BLaER1 treated with 17β-estradiol and CSF1 and Interleukin-3, amounts not matched to agents 10 nM and 100 nM (cell line): ENCODE results near the gene CDH4.

Experiments
- H3K27ac ChIP-seq, 11 experiments: shearing (Covaris generic); formaldehyde crosslinking; 2 replicates each; pipeline ENCODE4 v1.8.1; 2022
- H3K27me3 ChIP-seq, 11 experiments: shearing (Covaris generic); formaldehyde crosslinking; 2 replicates each; pipeline ENCODE4 v1.8.1; 2022
- H3K36me3 ChIP-seq, 11 experiments: shearing (Covaris generic); formaldehyde crosslinking; 2 replicates each; pipeline ENCODE4 v1.8.1; 2022
- H3K4me1 ChIP-seq, 10 experiments: shearing (Covaris generic); formaldehyde crosslinking; 2 replicates each; pipeline ENCODE4 v1.8.1; 2022
- H3K4me2 ChIP-seq, 11 experiments: shearing (Covaris generic); formaldehyde crosslinking; 2 replicates each; pipeline ENCODE4 v1.8.1; 2022
- H3K4me3 ChIP-seq, 10 experiments: shearing (Covaris generic); formaldehyde crosslinking; 2 replicates each; pipeline ENCODE4 v1.8.1; 2022
- H3K9ac ChIP-seq, 11 experiments: shearing (Covaris generic); formaldehyde crosslinking; 2 replicates each; pipeline ENCODE4 v1.8.1; 2022
- H3K9me3 ChIP-seq, 11 experiments: shearing (Covaris generic); formaldehyde crosslinking; replicated peaks in 1 of 11; 2 replicates each; pipeline ENCODE4 v1.8.1; 2022
- H4K20me1 ChIP-seq, 11 experiments: shearing (Covaris generic); formaldehyde crosslinking; 2 replicates each; pipeline ENCODE4 v1.8.1; 2022
- Cebpa-rat ChIP-seq, 11 experiments: shearing (Covaris generic); IDR thresholded peaks; 2 replicates each; pipeline ENCODE4 v1.8.1; 2022

The CDH4 gene

DNA sequence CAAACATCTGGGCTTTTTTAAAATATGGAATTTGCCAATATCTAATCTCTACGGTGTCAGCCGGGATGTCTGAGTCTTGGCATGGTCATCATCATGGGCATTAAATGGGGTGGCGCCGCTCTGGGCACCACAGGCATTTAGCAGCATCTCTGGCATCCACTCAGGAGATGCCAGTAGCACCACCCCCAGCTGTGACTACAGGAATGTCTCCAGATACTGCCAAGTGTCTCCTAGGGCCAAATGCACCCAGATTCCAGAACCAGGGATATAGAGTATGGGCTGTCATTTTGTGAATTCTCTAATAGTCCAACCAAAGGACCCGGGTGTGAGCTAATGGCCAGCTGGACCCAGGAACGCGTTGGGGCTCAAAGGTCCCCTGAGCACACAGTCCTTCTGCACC, 452.6 kb downstream of the CDH4 start:
- Histone ChIP-seq H3K27me3 (no peaks in the 10 kb centered on the region), H4K20me1 (no peaks in the 10 kb centered on the region), H3K4me1 (peaks cover 0 to 6% (median 4%) of the 10 kb centered on the region in 10 experiments; a peak in 12 of 20 replicates), H3K9me3 (no peaks in the 10 kb centered on the region), H3K9ac (no peak overlapping the region), H3K4me2 (no peak overlapping the region), H3K27ac (no peak overlapping the region), H3K4me3 (no peak overlapping the region), H3K36me3 (no peaks in the 10 kb centered on the region)
- TF ChIP-seq Cebpa-rat (IDR thresholded peaks at IDR 0.05) = no peak

DNA sequence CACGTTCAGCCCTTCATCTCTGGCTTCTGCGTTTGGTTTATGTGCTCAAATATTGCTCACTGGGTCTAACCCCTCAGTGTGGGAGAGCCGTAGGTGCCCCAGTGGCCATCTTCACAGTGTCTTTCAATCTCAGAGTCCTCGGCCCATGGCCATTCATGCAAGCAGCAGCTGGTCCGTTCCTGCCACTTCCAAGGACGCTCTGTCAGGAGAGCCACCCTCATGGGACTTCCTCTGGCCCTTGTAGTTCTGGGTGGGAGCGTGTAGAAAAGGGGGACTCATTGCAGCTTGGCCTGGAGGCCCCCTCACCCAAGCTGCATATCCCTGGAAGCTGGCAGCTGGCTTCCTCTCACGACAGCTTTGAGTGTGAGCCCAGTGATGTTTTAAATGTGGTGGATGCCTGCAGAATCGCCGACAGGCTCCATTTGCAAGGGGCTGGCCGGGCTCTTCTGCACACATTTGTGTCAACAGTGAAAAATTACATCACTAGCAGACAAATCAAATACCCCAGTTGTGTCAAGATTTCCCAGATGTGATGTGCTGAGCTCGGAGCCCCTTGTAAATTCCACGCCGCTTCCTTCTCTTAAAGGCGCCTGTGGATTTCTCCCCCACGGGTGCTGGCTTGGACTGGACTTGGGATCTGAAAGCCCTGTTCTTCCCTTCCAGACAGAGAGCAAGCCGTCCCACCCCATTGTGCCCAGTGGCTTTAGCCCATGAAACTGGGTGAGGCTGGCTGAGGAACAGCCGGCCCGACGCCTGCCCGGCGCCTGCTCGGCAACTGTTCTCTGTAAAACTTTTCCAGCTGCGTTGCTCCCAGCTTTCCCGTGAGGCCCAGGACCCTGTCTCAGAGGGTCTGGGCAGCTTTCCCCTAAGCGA, 453.6 kb downstream of the CDH4 start:
- Histone ChIP-seq H3K4me3 (no peak overlapping the region), H3K27ac (no peak overlapping the region), H3K9ac (no peak overlapping the region), H3K9me3 (no peaks in the 10 kb centered on the region), H3K36me3 (no peaks in the 10 kb centered on the region), H4K20me1 (no peaks in the 10 kb centered on the region), H3K4me1 (no peaks in the 10 kb centered on the region), H3K27me3 (no peaks in the 10 kb centered on the region), H3K4me2 (no peak overlapping the region)
- TF ChIP-seq Cebpa-rat (IDR thresholded peaks at IDR 0.05) = no peak

DNA sequence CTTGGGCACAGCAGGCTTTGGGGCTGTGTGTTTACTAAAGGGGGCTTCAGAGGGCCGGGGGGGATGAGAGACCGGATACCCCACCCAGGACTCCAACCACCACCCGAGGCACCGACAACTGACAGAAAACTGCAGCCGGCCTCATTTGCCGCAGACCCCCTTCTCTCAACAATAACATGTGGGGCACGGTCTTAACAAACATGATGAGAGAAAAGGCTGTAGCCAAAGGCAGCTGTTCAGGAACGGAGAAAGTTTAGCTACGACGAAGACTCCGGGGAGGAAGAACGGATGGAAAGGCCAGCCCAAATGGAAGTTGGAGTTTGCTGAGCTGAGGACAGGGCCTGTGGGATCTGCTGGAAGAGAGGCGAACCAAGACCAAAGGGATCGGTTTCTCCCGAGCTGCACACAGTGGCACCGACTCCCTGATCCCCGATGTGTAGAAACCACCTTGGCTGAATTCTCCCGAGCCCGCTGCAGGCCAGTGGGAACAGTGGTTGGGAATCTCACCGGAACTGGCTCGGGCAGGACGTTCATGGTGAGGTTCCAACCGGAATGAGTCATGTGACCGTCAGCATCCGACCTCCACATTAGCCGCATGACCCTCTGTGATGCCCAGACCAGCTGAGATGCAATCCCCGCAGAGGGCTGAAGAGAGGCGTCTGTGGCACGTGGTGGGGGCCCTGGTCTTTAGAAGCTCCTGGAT, 454.3 kb downstream of the CDH4 start:
- Histone ChIP-seq H3K27me3 (no peaks in the 10 kb centered on the region), H3K9me3 (no peaks in the 10 kb centered on the region), H3K36me3 (no peaks in the 10 kb centered on the region), H3K4me2 (no peak overlapping the region), H3K4me3 (no peak overlapping the region), H4K20me1 (no peaks in the 10 kb centered on the region), H3K9ac (no peak overlapping the region), H3K27ac (no peak overlapping the region), H3K4me1 (no peaks in the 10 kb centered on the region)
- no peak for TF ChIP-seq Cebpa-rat (IDR thresholded peaks at IDR 0.05)

DNA sequence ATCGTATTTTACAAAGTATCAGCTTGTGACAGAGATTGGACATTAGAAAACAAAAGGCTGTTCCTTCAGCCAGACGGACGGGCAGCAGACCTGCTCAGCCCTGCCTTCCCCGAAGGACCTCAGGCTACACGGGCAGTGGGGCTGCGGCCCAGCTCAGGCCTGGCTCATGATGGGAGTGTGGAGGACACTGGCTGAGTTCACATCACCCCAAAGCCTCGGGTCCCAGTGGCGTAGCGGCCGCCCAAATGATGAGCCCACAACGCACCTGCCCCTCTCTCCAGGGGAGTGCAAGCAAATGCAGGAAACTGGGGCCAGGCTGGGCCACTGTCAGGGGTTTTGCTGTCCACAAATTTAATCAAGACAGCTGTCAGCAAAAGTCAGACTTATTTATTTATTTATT, 456.8 kb downstream of the CDH4 start:
- no peak for TF ChIP-seq Cebpa-rat (IDR thresholded peaks at IDR 0.05)
- H3K9me3 ChIP-seq = no peaks in the 10 kb centered on the region
- H3K4me2 ChIP-seq = no peak overlapping the region
- no peak overlapping the region for H3K9ac ChIP-seq
- no peaks in the 10 kb centered on the region for H3K36me3 ChIP-seq
- H3K4me3 ChIP-seq = no peak overlapping the region
- H3K27ac ChIP-seq = no peak overlapping the region
- H4K20me1 ChIP-seq = no peaks in the 10 kb centered on the region
- no peaks in the 10 kb centered on the region for H3K27me3 ChIP-seq
- H3K4me1 ChIP-seq = peaks cover 0 to 10% (median 3%) of the 10 kb centered on the region in 10 experiments; a peak in 4 of 20 replicates

DNA sequence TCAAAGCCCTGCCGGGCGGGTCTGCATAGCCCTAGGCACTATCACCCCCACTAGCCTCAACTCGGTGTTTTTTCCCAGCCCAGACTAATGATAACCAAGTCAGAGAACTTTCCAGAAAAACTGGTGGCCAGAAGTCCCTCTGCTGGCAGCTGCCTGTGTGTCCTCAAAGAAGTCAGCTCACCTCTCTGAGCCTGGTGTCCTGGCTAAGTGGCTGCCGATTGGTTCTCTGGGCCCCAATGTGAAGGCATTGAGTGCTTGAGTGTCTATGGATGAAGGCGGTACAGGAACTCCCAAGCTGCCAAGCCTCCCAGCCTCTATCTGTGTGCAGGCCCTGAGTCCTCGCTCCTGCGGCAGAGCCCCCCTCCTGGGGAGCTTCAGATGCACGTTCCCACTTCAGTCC, 458.0 kb downstream of the CDH4 start:
- Histone ChIP-seq H3K4me2 (no peak overlapping the region), H3K27me3 (no peaks in the 10 kb centered on the region), H3K9me3 (no peaks in the 10 kb centered on the region), H3K27ac (no peak overlapping the region), H3K4me1 (peaks cover 0 to 10% (median 3%) of the 10 kb centered on the region in 10 experiments; a peak in 4 of 20 replicates), H3K4me3 (no peak overlapping the region), H3K9ac (no peak overlapping the region), H3K36me3 (no peaks in the 10 kb centered on the region), H4K20me1 (no peaks in the 10 kb centered on the region)
- no peak for TF ChIP-seq Cebpa-rat (IDR thresholded peaks at IDR 0.05)

DNA sequence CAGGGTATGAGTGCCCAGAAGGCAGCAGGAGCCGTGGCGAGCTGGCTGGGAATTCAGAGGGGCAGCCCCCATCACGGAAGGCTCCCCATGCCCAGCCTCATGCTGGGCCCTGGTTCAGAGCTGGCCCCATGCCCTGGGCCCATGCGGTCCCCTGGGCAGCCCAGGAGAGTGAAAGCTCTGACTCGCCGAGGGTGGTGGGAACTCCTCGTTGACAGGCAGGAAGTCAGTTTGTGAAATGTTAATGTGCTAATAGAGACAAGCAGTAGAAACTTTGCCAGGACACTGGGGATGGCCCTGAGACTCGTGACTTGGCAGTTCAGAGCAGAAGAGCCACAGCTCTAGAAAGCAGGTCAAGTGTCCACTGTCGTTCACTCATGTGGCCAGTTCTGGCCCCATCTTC, 460.6 kb downstream of the CDH4 start:
- H3K4me2 ChIP-seq = peak overlapping the region in 3 of 11 experiments; percentile 3 to 18 (median 5); a peak in 3 of 22 replicates
- no peak for TF ChIP-seq Cebpa-rat (IDR thresholded peaks at IDR 0.05)

DNA sequence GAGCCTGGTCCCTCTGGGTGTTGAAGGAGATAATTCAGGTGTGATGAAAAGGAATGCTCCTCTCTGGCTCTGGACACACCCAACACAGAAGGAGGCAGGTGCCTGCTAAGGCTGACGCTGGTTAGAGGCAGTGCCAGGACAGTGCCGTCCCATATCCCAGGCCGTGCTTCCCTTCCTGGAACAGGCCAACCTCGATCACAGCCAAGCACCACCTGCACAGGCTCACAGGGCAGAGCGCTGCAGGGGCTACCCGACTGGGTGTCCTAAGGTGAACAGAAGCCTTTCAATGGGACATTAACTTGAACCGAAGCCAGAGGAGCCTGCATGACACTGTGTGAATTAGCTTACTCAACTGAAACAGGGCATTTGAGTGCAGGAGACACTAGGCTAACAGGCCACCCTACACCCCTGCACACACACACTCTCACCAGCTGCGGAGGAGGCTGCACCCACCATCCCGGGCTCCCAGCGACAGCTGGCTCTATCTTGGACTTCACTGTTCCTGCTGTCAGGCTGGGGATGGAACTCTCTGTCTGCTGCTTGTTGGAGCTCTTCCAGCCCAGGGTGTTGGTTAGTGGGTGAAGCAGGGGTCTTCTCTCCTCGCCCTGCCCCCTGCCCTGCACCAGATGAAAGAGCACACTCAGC, 466.4 kb downstream of the CDH4 start:
- peaks cover 10 to 45% (median 31%) of the 10 kb centered on the region in 10 experiments; a peak in 18 of 20 replicates for H3K4me1 ChIP-seq
- H3K9me3 ChIP-seq = peaks cover 6 to 17% (median 11%) of the 10 kb centered on the region in 11 experiments; a peak in 20 of 22 replicates
- H3K27me3 ChIP-seq = no peaks in the 10 kb centered on the region
- no peak overlapping the region for H3K4me3 ChIP-seq
- H4K20me1 ChIP-seq = no peaks in the 10 kb centered on the region
- H3K4me2 ChIP-seq = no peak overlapping the region
- no peak overlapping the region for H3K27ac ChIP-seq
- H3K9ac ChIP-seq = no peak overlapping the region
- no peaks in the 10 kb centered on the region for H3K36me3 ChIP-seq
- TF ChIP-seq Cebpa-rat (IDR thresholded peaks at IDR 0.05) = no peak

More for the DNA sequence above, 460.6 kb downstream of the CDH4 start:
- Histone ChIP-seq H3K4me3 (no peak overlapping the region), H3K9ac (no peak overlapping the region), H3K9me3 (peaks cover 6 to 17% (median 11%) of the 10 kb centered on the region in 11 experiments; a peak in 20 of 22 replicates), H3K27ac (no peak overlapping the region), H4K20me1 (no peaks in the 10 kb centered on the region), H3K36me3 (no peaks in the 10 kb centered on the region), H3K27me3 (no peaks in the 10 kb centered on the region), H3K4me1 (peaks cover 0 to 10% (median 3%) of the 10 kb centered on the region in 10 experiments; a peak in 4 of 20 replicates)

DNA sequence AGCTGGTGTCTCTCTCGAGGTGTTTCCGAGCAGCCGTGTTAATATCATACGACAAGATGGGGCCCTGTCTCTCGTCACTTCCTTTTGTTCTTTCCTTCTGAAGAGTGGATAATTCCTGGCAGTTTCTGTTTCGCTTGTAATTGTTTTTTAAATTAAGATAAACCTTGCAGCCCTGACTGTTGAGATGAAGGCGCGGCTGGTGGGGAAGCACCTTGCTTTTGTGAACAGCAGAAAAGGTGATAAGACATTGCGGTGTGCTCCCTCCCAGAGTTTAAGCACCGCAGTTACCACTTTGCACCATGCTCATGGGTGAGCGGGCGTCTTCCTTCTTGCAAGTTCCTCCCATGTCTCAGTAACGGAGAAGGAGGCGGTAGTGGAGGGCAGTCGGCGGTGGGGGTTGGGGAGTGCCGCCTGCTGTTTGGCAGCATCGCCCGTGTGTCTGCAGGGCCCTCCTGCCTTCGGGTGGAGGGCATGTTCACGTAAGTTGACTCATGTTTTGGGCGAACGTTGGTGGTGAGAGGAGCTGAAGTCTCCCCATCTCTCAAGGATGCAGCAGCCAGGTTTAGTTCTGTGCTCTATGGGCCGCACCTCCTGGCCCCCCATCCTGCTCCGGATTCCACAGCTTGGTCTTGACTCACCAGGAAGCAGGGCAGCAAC, 467.8 kb downstream of the CDH4 start:
- H3K4me3 ChIP-seq = no peak overlapping the region
- H3K4me2 ChIP-seq = peak overlapping the region; percentile 44 to 65 (median 56)
- no peak overlapping the region for H3K27ac ChIP-seq
- peaks cover 6 to 17% (median 11%) of the 10 kb centered on the region in 11 experiments; a peak in 20 of 22 replicates for H3K9me3 ChIP-seq
- no peaks in the 10 kb centered on the region for H4K20me1 ChIP-seq
- peaks cover 10 to 59% (median 32%) of the 10 kb centered on the region in 10 experiments; a peak in 18 of 20 replicates for H3K4me1 ChIP-seq
- H3K36me3 ChIP-seq = no peaks in the 10 kb centered on the region
- H3K9ac ChIP-seq = no peak overlapping the region
- TF ChIP-seq Cebpa-rat (IDR thresholded peaks at IDR 0.05) = no peak
- no peaks in the 10 kb centered on the region for H3K27me3 ChIP-seq
